Sciatic nerve (tissue), 2 donors: ENCODE data around the gene GPR4. TPM values are rescaled to one million over a fixed set of nuclear protein-coding genes. Genes with fewer than 3 reads are reported as not detected.

ENCODE experiments used
- ATAC-seq: fragments of 200-7000 bp; cut with Tn5 transposase; one replicate; pipeline ENCODE4 v1.9.1; 2020; ENCODE audit warnings: mild to moderate bottlenecking, moderate library complexity
- DNase-seq: peaks from one replicate; pipeline ENCODE4 v3.0.0-alpha.2; 2020; ENCODE audit warnings: low spot score
- intact Hi-C: fragments of 100-400 bp; cut with DNase I; formaldehyde crosslinking; loops from one replicate; pipeline ENCODE4 v1.14.2; 2022
- total RNA-seq: library from RNA; stranded (reverse); fragmentation: NEBNext Ultra II Directional; extraction: Animal tissue kit (Norgen Biotek cat#: 25700); gene quantifications from one replicate; pipeline ENCODE4 v1.2.1, GENCODE V29; 2021
- donor health status: DM: no; HTN: no; CAD: no.
- donor health status: DM: no; HTN: no; CAD: no.

Gene GPR4
- 29.7 TPM for total RNA-seq

DNA sequence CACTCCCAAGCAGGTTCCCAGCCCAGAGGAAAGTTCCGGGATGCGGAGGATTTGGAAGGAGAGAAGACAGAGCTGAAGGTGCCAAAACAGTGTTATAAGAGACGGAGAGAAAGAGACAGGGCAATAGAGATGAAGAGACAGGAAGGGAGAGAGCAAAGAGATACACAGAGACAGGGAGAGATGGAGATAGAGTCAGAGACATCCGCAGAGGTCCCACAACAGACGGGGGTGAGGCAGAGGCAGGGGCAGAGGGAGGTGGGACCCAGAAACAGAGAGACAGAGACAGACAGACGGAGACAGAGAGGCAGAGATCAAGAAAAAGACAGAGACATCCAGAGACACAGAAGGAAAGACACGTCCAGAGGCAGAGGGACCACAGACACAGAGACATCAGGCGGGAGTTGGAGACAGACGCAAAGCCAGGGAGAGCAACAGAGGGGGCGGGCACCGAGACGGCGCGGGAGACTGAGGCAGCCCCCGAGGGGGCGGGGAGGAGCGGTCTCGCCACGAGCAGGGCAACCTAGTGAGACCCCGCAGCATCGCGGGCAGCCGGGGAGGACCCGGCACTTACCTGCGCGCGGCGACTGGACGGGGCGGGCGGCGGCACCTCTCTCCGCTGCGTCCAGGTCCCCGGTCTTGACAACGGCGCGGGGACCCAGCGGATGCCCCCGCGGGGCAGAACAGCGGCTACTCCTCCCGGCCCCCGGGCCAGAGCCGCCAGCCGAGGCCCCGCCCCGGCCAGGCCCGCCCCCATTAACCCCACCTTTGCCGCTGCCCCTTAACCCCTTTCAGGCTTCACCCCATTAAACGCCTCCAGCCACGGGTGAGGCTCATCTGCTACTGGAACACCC is at the start of gene GPR4:
Gene GPR4 (minus strand): TSS at position 689 of the 851 bp plus-strand sequence. CDS start 10,346 bp downstream, outside the sequence.
- DNase-seq: no peak
- intact Hi-C loops: no loop called here
- peak; percentile 17 for ATAC-seq

DNA sequence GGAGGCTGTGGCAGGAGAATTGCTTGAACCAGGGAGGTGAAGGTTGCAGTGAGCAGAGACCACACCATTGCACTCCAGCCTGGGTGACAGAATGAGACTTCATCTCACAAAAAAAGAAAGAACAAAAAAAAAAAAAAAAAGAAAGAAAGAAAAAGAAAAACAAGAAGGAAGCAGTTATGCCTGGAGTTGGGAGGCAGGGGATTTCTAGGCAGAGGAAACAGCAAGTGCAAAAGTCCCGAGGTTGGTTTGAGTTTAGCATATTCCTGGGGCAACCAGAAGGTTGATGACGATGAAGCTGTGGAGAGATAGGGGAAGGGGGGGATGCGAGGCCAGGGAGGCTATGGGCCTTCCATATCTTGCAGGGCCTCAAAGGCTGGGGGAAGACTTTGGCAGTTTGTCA is 48.7 kb upstream of the GPR4 start:
- DNase-seq (no peak), ATAC-seq (no peak)
- intact Hi-C loops: no loop called here

DNA sequence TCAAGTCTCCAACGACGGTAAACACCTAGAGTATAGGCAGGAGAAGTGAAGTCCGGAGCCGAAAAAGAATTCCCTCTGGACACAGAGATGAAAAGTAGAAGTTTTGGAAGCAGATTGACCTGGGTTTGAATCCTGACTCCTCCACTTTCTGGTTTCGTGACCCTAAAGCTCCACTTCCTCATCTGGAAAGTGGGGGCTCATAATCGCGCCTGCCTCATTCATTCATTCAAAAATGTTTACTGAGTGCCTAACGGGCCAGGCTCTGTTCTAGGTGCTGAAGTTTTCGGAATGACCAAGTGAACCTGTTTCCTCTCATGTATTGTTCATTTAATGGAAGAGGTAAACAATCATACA is 44.3 kb upstream of the GPR4 start:
- intact Hi-C loops: no loop called here
- no peak for DNase-seq
- no peak for ATAC-seq

DNA sequence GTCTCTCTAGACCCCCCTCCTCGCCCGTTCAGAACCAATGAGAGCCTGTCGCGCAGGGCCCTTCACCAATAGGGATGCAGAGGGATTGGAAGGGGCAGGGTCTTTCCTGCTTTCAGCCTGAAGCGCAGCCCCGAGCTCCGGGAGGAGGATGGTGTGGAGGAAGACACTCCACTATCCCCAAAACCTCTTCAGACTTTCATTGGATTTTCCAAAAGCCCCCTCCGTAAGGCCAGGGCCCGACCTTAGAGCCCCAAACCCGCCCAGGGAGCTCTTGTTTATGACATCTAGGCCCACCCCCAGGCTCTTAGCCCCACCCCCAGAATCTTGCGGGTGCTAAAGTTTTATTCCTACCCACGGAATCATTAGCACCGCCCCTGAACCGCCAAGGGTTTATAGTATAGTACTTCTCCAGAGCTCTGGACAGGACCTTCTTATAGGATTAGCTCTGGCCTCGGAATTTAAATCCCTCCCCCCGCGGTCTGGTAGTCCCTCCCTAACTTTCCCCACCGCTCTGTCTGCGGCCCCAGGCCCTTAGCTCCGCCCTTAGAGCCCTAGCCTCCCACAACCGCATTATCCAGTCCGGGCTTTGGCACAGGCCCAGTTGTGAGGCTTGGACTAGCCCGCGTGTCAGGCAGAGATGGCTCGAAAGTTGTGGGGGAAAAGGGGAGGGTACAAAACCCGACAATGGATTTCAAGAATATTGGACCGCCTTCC is 43.8 kb upstream of the GPR4 start:
- DNase-seq (peak; percentile 75), ATAC-seq (peak; percentile 56)
- intact Hi-C loops: no loop called here

DNA sequence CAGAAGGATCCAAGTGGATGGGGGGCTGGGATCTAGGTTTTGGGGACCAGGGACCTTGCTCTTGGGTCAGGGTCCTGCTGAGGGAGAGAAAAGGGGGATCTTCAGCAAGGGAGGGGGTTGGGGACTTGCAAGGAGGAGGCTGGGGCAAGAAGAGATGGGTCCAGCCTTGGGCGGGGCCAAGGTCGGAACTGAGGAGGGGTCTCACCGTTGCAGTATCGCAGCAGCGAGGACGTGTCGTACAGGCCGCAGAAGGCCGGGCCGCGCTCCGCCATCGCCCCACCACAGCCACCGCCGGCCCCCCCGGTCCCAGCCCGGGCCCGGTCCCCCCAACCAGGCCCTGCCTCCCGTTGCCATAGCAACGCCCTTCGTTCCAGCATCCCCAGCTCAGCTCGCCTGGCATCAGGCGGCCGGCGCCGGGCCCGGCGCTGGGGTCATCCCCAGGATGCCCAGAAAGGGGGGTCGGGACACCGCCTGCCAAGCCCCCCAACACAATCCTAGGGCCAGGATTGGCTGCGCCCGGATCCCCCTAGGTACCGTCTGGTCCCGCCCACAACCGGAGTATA is 43.1 kb upstream of the GPR4 start:
- intact Hi-C loops: no loop called here
- ATAC-seq (no peak), DNase-seq (no peak)

DNA sequence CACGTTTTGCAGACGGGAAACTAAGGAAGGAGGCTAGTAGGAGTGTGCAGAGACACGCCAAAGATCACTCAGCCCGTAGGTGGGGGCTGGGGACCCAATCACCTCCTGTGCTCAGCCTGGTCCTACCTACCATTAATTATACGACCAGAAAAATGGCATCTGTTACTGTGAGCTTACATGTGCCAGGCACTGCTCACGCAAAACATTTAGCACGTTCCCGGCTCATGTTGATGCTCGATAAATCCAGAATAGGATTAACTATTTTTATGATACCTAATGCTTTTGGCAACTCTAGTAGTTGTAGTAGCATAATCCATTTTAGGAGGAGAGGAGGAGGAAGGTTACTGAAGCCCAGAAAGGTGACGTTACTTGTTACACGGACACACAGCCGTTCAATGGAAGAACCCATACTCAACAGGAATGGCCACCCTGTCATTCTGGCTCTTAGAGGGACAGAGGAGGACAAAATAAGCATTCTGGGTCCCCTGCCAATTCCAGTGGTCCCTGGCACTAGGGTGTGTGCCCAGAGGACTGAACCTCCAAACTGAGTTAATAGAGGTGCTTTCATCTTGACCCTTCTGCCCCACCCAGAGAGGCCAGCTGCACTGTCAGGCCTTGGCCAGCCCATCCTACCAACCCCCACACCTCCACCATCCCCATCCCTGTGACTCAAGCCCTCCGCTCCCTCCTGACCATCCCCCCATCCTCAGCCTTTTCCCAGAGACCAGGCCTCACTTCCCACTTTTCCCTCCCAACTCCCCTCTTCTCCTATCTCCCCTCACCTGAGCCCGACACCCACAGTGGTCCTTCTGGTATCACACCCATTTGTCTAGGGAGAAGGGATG is 42.1 kb upstream of the GPR4 start:
- intact Hi-C loops: loop anchor here (5.0 kb wide), 1 partner anchor 122 kb away; no protein-coding TSS in a partner anchor
- no peak for DNase-seq
- ATAC-seq: no peak

DNA sequence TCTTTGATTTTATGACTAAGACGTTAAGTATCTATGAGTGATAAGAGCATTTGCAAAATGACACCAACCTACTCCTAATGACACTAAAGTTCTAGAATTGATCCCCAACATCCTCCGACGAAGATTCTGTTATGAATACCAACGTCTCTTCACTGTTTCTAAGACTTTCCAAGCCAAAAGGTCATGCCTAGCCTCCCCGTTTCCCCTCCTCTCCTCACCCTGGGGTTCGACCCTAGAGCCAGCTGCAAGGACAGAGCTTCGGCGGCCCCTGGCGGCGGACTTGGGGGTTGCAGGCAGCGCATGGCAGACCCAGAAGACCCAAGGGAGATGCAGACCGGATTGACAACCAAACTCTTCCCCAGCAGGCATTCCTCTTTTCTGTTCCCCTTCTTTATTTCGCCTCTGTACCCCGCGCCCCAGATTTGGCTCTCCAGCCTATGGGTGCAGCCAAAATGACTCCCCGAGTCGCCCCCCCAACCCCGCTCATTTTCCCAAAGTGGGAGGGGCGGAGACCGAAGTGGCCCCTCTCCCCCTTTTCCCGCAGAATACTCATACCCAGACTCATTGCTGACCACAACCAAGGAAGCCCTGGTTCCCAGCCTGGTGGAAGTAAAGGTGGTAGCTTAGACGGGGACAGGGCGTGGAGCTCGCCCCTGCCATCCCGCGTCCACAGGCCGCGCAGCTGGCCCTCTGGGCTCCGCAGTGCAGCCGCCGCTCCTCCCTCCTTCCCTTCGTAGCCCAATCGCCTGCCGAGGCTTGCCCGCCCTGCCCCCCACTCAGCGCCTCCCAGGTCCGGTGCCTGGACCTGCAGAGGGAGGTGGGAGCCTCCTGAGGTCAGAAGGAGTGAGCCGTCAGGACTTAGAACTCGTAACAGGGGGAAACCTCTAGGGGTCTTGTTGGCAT is 41.3 kb upstream of the GPR4 start:
- intact Hi-C loops: loop anchor here (5.0 kb wide), 1 partner anchor 121 kb away; no protein-coding TSS in a partner anchor
- peak; percentile 73 for ATAC-seq
- peak; percentile 90 for DNase-seq

DNA sequence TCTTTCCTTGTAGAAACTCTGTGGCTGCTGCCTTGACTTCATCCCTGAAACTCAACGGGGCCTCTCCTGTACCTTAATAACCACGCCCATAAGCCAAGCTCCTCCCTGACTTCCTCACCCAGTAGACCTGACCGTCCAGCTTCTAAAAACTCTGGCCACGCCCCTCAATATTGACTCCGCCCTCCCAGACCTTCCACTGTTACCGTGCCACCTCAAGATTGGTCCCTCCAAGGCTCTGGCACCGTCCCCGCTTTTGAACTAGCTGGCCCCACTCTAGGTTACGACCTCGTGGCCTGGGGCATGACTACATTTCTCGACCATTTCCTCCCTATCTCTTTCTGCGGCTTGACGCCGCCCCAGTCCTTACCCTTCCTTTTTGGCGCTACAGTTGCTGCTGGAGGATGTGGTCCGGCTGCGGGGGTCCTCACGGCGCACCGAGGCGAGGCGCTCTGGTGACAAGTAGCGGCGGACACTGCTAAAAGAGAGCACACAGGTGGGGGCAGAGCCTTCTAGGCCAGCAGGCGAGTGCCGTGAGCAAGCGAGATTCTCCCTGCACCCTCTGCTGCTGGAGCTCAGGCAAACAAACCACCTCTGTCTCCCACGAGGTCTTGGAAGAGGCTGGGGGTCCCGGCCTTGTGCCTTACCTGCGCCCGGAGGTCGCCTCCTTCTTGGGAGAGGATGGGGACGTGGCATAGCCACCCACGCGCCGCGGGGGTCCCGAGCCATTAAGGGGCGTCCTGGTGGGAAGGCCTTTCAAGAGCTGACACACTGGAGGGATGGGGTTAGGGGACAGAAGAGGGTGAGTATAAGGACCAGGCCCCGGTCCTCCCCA is 39.5 kb upstream of the GPR4 start:
- intact Hi-C loops: loop anchor here (5.0 kb wide), 1 partner anchor 119 kb away; no protein-coding TSS in a partner anchor
- peak; percentile 36 for ATAC-seq
- peak; percentile 81 for DNase-seq

DNA sequence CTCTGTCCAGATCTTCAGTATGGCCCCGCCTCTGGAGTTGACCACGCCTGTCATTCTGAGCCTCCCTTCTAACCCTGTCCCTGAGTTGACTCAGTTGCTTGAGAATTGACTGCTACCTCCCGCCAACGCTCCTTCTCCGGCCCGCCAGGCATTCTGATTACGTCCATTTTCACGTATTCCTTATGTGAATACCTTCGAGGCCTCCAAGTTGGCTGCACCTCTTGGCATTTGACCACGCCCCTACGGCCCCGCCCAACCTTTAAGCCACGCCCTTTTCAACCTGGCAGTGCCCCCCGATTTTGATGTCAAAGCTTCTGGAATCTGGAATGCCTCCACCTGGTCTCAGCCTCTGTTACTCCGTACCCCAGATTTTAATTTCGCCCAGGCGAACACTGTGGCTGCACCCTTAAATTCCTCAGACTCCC is 38.8 kb upstream of the GPR4 start:
- intact Hi-C loops: loop anchor here (5.0 kb wide), 1 partner anchor 119 kb away; no protein-coding TSS in a partner anchor
- ATAC-seq (no peak), DNase-seq (peak; percentile 68)

DNA sequence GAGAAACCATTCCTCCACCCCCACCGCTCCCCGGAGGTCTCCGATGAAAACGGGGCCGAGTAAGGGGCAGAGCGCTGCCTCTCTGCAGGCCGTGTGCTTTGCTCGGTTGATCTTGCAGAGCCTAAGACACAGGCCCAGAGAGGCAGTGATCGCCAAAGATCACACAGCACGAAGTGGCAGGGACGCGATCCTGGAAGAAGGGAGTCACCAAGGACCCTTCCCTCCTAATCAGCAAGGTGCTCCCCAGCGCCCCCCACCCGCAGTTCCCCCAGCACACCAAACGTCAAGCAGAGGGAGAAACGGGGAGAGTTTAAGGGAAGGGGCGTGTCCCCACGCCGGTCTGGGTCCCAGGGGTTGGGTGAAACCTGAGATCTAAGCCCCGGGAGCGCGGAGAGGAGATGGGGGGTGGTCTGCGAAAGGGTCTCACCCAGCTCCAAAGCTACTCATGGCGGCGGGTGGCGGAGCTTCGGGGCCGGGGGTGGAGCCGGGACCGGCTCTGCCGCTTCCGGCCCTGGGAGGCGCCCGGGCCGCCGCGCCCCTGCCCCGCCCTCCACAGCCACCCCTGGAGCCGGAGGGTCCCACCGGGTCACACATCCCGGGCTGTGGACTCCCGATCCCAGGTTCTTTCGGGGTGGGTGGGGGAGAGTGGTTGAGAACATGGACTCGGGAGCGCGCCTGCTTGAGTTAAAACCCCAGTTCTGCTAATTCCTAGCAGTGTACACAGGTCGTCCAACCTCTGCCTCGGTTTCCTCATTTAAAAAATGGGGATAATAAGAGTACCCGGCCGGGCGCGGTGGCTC is 37.1 kb upstream of the GPR4 start, which contains the start of gene EML2:
Gene EML2 (minus strand): TSS at position 468 of the 800 bp plus-strand sequence. CDS start 21 bp downstream, at position 447.
- intact Hi-C loops: no loop called here

DNA sequence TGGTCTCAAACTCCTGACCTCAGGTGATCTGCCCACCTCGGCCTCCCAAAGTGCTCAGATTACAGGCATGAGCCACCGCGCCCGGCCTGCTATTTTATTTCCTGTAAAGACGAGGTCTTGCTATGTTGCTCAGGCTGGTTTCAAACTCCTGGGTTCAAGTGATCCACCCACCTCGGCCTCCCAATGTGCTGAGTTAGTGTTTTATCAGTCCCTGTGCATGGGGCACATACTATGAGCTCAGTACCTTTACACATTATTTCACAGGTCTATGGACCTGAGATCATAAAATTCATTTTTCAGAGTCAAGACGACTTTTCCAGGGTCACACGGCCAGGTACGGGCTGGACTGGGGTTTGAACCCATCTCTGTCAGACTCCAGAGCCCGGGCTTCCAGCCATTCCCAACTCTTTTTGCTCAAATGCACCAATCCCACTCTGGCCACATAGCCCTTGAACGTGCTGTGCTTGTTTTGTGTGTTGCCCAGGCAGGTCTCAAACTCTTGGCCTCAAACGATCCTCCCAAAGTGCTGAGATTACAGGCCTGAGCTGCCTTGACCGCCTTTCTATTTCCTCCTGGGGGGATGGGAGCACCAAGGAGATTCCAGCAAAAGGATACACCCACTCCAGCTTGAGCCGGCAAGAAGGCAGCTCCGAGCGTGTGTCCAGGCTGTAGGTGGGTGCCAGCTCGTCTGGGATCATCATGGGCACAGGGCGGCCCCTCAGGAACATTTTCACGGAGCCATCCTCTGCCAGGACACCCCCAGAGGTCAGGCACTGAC is 36.1 kb upstream of the GPR4 start:
- intact Hi-C loops: no loop called here
- ATAC-seq (no peak), DNase-seq (no peak)

More for the DNA sequence above, 37.1 kb upstream of the GPR4 start, which contains the start of gene EML2:
- DNase-seq (peak; percentile 67), ATAC-seq (peak; percentile 41)

DNA sequence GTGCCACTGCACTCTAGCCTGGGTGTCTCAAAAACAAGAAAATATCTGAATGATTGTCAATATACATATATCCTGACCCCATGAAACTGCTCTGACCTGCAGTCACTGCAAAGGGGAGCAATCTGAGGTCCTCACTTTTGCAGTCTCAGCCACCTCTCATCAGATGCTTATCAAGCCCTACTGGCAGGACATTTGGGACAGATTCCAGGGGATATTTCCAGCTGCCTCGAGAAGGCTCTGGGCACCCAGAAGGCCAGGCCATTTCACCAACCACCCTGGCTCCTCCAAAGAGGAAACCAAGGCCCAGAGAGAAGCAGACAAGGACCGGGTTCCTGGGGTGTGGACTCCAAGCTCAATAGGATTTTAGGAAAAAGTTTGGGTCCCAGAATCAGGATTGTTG is 34.9 kb upstream of the GPR4 start:
- intact Hi-C loops: no loop called here
- no peak for ATAC-seq
- no peak for DNase-seq

DNA sequence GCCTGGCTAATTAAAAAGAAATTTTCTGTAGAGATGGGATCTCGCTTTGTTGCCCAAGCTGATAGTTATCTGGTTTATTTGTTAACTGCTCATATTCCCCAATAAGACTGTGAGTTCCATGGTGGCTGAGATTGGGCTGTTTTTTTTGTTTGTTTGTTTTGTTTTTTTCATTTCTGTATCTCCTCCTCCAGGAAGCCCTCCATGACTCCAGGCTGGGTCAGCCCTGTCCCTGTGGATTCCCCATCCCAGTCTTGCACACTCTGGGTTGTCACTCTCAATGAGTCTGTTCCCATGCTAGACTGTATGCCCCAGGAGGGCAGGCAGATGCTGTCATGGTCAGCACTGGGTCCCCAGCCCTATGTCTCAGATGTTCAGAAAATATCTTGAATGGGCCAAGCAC is 34.3 kb upstream of the GPR4 start:
- no peak for ATAC-seq

DNA sequence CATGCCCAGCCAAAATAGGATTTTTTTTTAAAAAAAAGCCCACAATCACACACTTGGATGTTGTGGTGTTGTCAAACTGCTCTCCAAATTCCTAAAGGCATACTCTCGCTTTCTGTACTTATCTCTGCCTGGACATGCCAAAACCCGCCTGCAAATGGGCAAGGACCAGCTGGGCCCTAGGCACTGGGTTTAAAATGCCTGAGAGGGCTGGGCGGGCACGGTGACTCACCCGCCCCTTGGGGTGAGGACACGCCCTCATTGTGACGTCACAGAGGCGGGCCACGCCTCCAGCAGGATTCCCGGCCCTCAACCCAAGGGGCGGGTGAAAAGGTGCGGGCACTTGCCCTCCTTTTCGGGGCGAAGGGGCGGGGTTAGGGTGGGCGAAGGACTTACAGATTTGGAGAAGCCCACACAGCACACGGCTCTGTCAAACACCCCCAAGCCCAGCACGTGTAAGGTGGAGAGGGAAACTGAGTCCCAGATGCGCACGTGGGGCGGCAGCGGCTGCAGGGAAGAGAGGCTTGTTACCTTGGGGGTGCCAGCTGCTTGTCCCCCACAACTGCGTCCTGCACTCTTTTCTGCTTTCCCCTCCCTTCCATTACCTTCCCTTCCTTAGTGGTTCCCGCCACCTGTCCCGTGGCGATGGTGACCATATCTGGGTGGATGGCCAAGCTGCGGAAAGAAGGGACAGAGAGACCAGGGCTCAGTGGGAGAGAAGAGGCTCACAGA is 30.6 kb upstream of the GPR4 start:
- intact Hi-C loops: no loop called here
- DNase-seq (peak; percentile 76), ATAC-seq (peak; percentile 88)

More for the DNA sequence above, 34.3 kb upstream of the GPR4 start:
- intact Hi-C loops: no loop called here
- DNase-seq: no peak

DNA sequence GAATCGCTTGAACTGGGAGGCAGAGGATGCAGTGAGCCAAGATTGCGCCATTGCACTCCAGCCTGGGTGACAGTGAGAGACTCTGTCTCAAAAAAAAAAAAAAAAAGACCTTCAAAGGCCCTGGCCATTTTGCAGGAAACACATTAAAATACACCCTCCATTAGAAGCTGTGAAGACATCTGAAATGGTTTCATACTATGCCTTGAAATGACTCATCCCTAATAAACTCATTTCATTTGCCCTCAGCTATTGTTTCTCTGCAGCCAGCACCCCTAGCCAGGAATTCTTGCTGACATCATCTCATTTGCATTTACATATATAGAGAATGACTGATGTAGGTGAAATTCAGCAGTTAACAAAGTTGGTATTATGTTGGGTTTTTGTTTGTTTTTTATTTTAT is 28.5 kb upstream of the GPR4 start:
- ATAC-seq: no peak
- intact Hi-C loops: no loop called here
- DNase-seq: no peak
